NCI-H82 (cell line): ENCODE measurements around the gene PGBD5.
"Not testable (repeated sequence)": the region's sequence is repeated elsewhere in the genome, so short reads cannot be mapped to it uniquely, and the experiment has no call there.

ENCODE experiments used
- DNase-seq: peaks from one replicate; lab custom pipeline; 2025; lab: John Stamatoyannopoulos, UW

The PGBD5 gene

GRCh38 chr1:230425252-230426091, 660 bp downstream of the PGBD5 start:
- peak; percentile 53 for DNase-seq

GRCh38 chr1:230424391-230425251, 1.5 kb downstream of the PGBD5 start:
- DNase-seq: peak; percentile 38

- no peak for DNase-seq
These were observed 2.2 kb downstream of the PGBD5 start for GRCh38 chr1:230423951-230424350.

- peak; percentile 21 for DNase-seq
These were observed 2.9 kb downstream of the PGBD5 start for GRCh38 chr1:230423261-230423660.

- peak; percentile 18 for DNase-seq
These were observed 3.7 kb downstream of the PGBD5 start for GRCh38 chr1:230422221-230422981.

- no peak for DNase-seq
These were observed 4.7 kb downstream of the PGBD5 start for GRCh38 chr1:230421481-230421880.

GRCh38 chr1:230420372-230420771, 5.8 kb downstream of the PGBD5 start:
- not testable (repeated sequence) for DNase-seq

- DNase-seq: no peak
These were observed 9.7 kb downstream of the PGBD5 start for GRCh38 chr1:230416430-230416829.

GRCh38 chr1:230415405-230416132, 10.6 kb downstream of the PGBD5 start:
- DNase-seq: no peak

GRCh38 chr1:230414694-230415093, 11.4 kb downstream of the PGBD5 start:
- no peak for DNase-seq

- DNase-seq: no peak
These were observed 12.0 kb downstream of the PGBD5 start for GRCh38 chr1:230414102-230414501.

GRCh38 chr1:230413061-230413460, 13.1 kb downstream of the PGBD5 start:
- no peak for DNase-seq

GRCh38 chr1:230408971-230409370, 17.2 kb downstream of the PGBD5 start:
- no peak for DNase-seq

- peak; percentile 17 for DNase-seq
These were observed 18.8 kb downstream of the PGBD5 start for GRCh38 chr1:230407351-230407750.

- not testable (repeated sequence) for DNase-seq
These were observed 19.4 kb downstream of the PGBD5 start for GRCh38 chr1:230406727-230407126.

GRCh38 chr1:230403442-230403841, 22.7 kb downstream of the PGBD5 start:
- no peak for DNase-seq

- DNase-seq: no peak
These were observed 24.3 kb downstream of the PGBD5 start for GRCh38 chr1:230401763-230402294.

- DNase-seq: no peak
These were observed 25.0 kb downstream of the PGBD5 start for GRCh38 chr1:230401101-230401500.

- DNase-seq: no peak
These were observed 26.2 kb downstream of the PGBD5 start for GRCh38 chr1:230400007-230400344.

- no peak for DNase-seq
These were observed 26.7 kb downstream of the PGBD5 start for GRCh38 chr1:230399321-230400006.

GRCh38 chr1:230398856-230399255, 27.3 kb downstream of the PGBD5 start:
- DNase-seq: no peak
